BE2C (cell line): Measurements from ENCODE around the gene PGGHG.

Source experiments
- DNase-seq: peaks from one replicate; pipeline ENCODE4 v3.0.0-alpha.2; 2020
- H3K27me3 ChIP-seq: fragments of 250-450 bp; sonication (Bioruptor Pico); 2 replicates; pipeline ENCODE4 v1.5.1; 2020; ENCODE audit warnings: mild to moderate bottlenecking
- H3K36me3 ChIP-seq: fragments of 250-450 bp; sonication (Bioruptor Pico); 2 replicates; pipeline ENCODE4 v1.5.1; 2020; ENCODE audit warnings: mild to moderate bottlenecking
- H3K4me1 ChIP-seq: fragments of 250-450 bp; sonication (Bioruptor Pico); 2 replicates; pipeline ENCODE4 v1.5.1; 2020
- H3K4me3 ChIP-seq: 2 replicates; pipeline ENCODE4 v1.5.1; 2011; ENCODE audit warnings: low read depth, low read length
- H3K9me3 ChIP-seq: fragments of 250-450 bp; sonication (Bioruptor Pico); 2 replicates; pipeline ENCODE4 v1.5.1; 2020
- CTCF ChIP-seq: IDR thresholded peaks from 2 replicates; pipeline ENCODE4 v1.5.1; 2012; ENCODE audit warnings: mild to moderate bottlenecking, low read depth, low read length

The PGGHG gene

GRCh38 chr11:292211-293121 is 3.5 kb downstream of the PGGHG start:
- no peaks in the 10 kb centered on the region for H3K4me1 ChIP-seq
- H3K36me3 ChIP-seq: no peaks in the 10 kb centered on the region
- H3K27me3 ChIP-seq: peaks cover 15% of the 10 kb centered on the region
- no peak overlapping the region for H3K4me3 ChIP-seq
- no peaks in the 10 kb centered on the region for H3K9me3 ChIP-seq
- no peak for TF ChIP-seq CTCF
- no peak for DNase-seq

- DNase-seq: no peak
- Histone ChIP-seq H3K27me3 (peaks cover 8% of the 10 kb centered on the region), H3K36me3 (no peaks in the 10 kb centered on the region), H3K4me1 (no peaks in the 10 kb centered on the region), H3K9me3 (no peaks in the 10 kb centered on the region), H3K4me3 (no peak overlapping the region)
- TF ChIP-seq CTCF: no peak
Observed at GRCh38 chr11:293271-293851, 4.4 kb downstream of the PGGHG start.

DNA sequence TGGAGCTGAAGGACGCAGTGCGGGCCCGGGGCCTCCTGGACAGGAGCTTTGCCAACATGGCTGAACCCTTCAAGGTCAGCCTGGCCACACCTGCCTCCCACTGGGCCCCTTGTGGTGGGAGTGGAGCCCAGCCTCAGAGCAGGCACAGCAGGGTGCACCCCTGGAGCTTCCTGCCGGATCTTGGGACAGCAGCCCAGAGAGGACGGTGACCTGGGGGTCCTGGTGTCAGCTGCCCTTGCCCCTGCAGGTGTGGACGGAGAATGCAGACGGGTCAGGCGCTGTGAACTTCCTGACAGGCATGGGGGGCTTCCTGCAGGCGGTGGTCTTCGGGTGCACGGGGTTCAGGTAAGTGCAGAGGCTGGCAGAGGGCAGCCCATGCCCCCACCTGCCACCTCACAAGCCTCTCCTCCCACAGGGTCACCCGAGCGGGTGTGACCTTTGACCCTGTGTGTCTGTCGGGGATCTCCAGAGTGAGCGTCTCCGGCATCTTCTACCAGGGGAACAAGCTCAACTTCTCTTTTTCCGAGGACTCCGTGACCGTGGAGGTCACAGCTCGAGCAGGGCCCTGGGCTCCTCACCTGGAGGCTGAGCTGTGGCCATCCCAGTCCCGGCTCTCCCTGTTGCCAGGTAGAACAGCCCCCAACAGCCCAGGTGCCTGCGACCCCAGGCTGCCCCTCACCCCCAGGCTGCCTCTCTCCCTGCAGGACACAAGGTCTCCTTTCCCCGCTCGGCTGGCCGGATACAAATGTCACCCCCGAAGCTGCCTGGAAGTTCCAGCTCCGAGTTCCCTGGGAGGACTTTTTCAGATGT is 5.1 kb downstream of the PGGHG start:
- peaks cover 4% of the 10 kb centered on the region; the same call in 1 of the 2 replicates for H3K27me3 ChIP-seq

DNA sequence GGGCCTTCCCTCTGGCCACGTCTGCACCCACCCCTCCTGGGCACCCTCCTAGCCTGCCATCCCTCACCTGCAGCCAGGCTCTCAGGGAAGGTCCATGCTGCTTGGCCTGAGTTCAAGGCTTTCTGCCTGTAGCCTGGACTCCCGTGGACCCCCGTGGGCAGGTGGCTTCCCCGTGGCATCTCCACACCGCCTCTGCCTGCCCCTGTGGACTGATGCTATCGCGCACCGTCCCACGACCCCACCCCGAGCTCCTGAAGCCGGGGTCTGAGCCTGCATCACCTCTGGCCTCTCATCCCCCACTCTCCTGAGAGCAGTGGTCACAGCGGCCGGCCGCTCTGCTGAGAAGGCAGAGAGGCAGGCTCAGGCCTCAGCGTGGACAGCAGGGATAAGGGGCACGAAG is 5.9 kb downstream of the PGGHG start:
- peaks cover 4% of the 10 kb centered on the region; the same call in 1 of the 2 replicates for H3K27me3 ChIP-seq

More for the DNA sequence above, 5.1 kb downstream of the PGGHG start:
- no peak for DNase-seq
- Histone ChIP-seq H3K36me3 (no peaks in the 10 kb centered on the region), H3K4me1 (no peaks in the 10 kb centered on the region), H3K4me3 (no peak overlapping the region), H3K9me3 (no peaks in the 10 kb centered on the region)
- TF ChIP-seq CTCF: no peak

More for the DNA sequence above, 5.9 kb downstream of the PGGHG start:
- H3K36me3 ChIP-seq: no peaks in the 10 kb centered on the region
- no peak for TF ChIP-seq CTCF
- no peaks in the 10 kb centered on the region for H3K9me3 ChIP-seq
- H3K4me1 ChIP-seq: no peaks in the 10 kb centered on the region
- DNase-seq: no peak
- H3K4me3 ChIP-seq: no peak overlapping the region
